GM23338 (cell line): Measurements from ENCODE around the gene OPN3. TPM values are rescaled to one million over a fixed set of nuclear protein-coding genes. Genes with fewer than 3 reads are reported as not detected.

Source experiments
- ATAC-seq: fragments of 200-7000 bp; cut with Tn5 transposase; 3 replicates; pipeline ENCODE4 v1.9.1; 2020
- DNase-seq: peaks from one replicate; pipeline ENCODE4 v3.0.0-alpha.2; 2015; ENCODE audit warnings: low spot score
- H2AFZ ChIP-seq: fragments of 200-600 bp; sonication (generic); 2 replicates; pipeline ENCODE4 v1.8.0; 2016; ENCODE audit warnings: antibody characterized with exemption, mild to moderate bottlenecking, moderate library complexity
- H3F3A ChIP-seq: fragments of 200-600 bp; sonication (generic); replicated peaks from 2 replicates; pipeline ENCODE4 v1.8.0; 2017; ENCODE audit warnings: antibody characterized with exemption, mixed run types, low read depth
- H3K27ac ChIP-seq: fragments of 200-600 bp; sonication (generic); 2 replicates; pipeline ENCODE4 v1.6.1; 2016; ENCODE audit warnings: low read depth
- H3K27me3 ChIP-seq: fragments of 200-600 bp; sonication (generic); 2 replicates; pipeline ENCODE4 v1.8.0; 2016; ENCODE audit warnings: mild to moderate bottlenecking, mixed run types, moderate library complexity; ENCODE audit not compliant: insufficient read depth
- H3K36me3 ChIP-seq: fragments of 200-600 bp; sonication (generic); 2 replicates; pipeline ENCODE4 v1.8.0; 2016; ENCODE audit warnings: mild to moderate bottlenecking; ENCODE audit not compliant: insufficient read depth
- H3K4me1 ChIP-seq: fragments of 200-600 bp; sonication (generic); 2 replicates; pipeline ENCODE4 v1.8.0; 2016; ENCODE audit warnings: mild to moderate bottlenecking, moderate library complexity; ENCODE audit not compliant: insufficient read depth
- H3K4me2 ChIP-seq: fragments of 200-600 bp; sonication (generic); 2 replicates; pipeline ENCODE4 v1.7.1; 2017; ENCODE audit warnings: mixed run types
- H3K4me3 ChIP-seq: fragments of 200-600 bp; sonication (generic); 2 replicates; pipeline ENCODE4 v1.6.1; 2016; ENCODE audit warnings: mixed run types
- H3K79me2 ChIP-seq: fragments of 200-600 bp; sonication (generic); replicated peaks from 2 replicates; pipeline ENCODE4 v1.8.0; 2017; ENCODE audit warnings: mild to moderate bottlenecking; ENCODE audit not compliant: insufficient read depth
- H3K9me2 ChIP-seq: fragments of 200-600 bp; sonication (generic); 2 replicates; pipeline ENCODE4 v1.8.0; 2017; ENCODE audit not compliant: insufficient read depth
- H4K20me1 ChIP-seq: fragments of 200-600 bp; sonication (generic); replicated peaks from 2 replicates; pipeline ENCODE4 v1.8.0; 2017; ENCODE audit warnings: mild to moderate bottlenecking; ENCODE audit not compliant: insufficient read depth
- H3K27ac Mint-ChIP-seq: 2 replicates; pipeline ENCODE4 v1.8.0; 2020; ENCODE audit warnings: inconsistent platforms, mild to moderate bottlenecking, moderate library complexity, mixed read lengths
- H3K27me3 Mint-ChIP-seq: 3 replicates; pipeline ENCODE4 v1.8.0; 2022; ENCODE audit warnings: low read depth, mild to moderate bottlenecking, moderate library complexity, mixed read lengths, inconsistent platforms; ENCODE audit not compliant: insufficient read depth, poor library complexity
- H3K36me3 Mint-ChIP-seq: 3 replicates; pipeline ENCODE4 v1.8.0; 2021; ENCODE audit warnings: low read depth, mild to moderate bottlenecking, inconsistent platforms, moderate library complexity, mixed read lengths
- H3K4me1 Mint-ChIP-seq: 3 replicates; pipeline ENCODE4 v1.8.0; 2020; ENCODE audit warnings: mild to moderate bottlenecking, inconsistent platforms, mixed read lengths
- H3K4me3 Mint-ChIP-seq: 3 replicates; pipeline ENCODE4 v1.8.0; 2021; ENCODE audit warnings: moderate library complexity, mild to moderate bottlenecking, inconsistent platforms, mixed read lengths
- H3K9me3 Mint-ChIP-seq: 3 replicates; pipeline ENCODE4 v1.8.0; 2020; ENCODE audit warnings: moderate library complexity, mild to moderate bottlenecking, inconsistent platforms, mixed read lengths
- CREB1 ChIP-seq: fragments of 250-450 bp; sonication (Bioruptor Pico); IDR thresholded peaks from 2 replicates; pipeline ENCODE4 v1.5.0; 2020; ENCODE audit warnings: low read depth, mild to moderate bottlenecking, moderate library complexity
- CTCF ChIP-seq, 2 experiments: fragments of 200-600 bp in 1 of 2; sonication (generic) in 1 of 2; conservative IDR thresholded peaks; 2 replicates each; pipeline versions ENCODE4 v1.5.1 to v1.6.1; 2016 to 2017; ENCODE audit warnings: antibody characterized with exemption in 2 of 2, low read depth in 2 of 2, mild to moderate bottlenecking in 2 of 2, moderate library complexity in 1 of 2
- ETS1 ChIP-seq: IDR thresholded peaks from 2 replicates; pipeline ENCODE4 v1.6.1; 2016; ENCODE audit warnings: antibody characterized with exemption
- EZH2 ChIP-seq: fragments of 200-600 bp; sonication (generic); IDR thresholded peaks from one replicate; pipeline ENCODE4 v1.8.0; 2017; ENCODE audit warnings: antibody characterized with exemption, mild to moderate bottlenecking, low read depth; ENCODE audit not compliant: unreplicated experiment
- EZH2phosphoT487 ChIP-seq: fragments of 200-600 bp; sonication (generic); IDR thresholded peaks from one replicate; pipeline ENCODE4 v1.8.1; 2018; ENCODE audit warnings: antibody characterized with exemption; ENCODE audit not compliant: unreplicated experiment
- JUNB ChIP-seq: IDR thresholded peaks from one replicate; pipeline ENCODE4 v1.6.1; 2016; ENCODE audit warnings: antibody characterized with exemption; ENCODE audit not compliant: unreplicated experiment
- NANOG ChIP-seq: IDR thresholded peaks from 2 replicates; pipeline ENCODE4 v1.6.1; 2016; ENCODE audit warnings: antibody characterized with exemption, borderline replicate concordance
- POLR2AphosphoS5 ChIP-seq: IDR thresholded peaks from 2 replicates; pipeline ENCODE4 v1.6.1; 2016; ENCODE audit warnings: antibody characterized with exemption, low read depth
- REST ChIP-seq: IDR thresholded peaks from one replicate; pipeline ENCODE4 v1.6.1; 2018; ENCODE audit warnings: antibody characterized with exemption; ENCODE audit not compliant: unreplicated experiment
- STAT1 ChIP-seq: IDR thresholded peaks from one replicate; pipeline ENCODE4 v1.6.1; 2016; ENCODE audit warnings: antibody characterized with exemption; ENCODE audit not compliant: unreplicated experiment
- ZNF114 ChIP-seq: fragments of 250-450 bp; sonication (Bioruptor Pico); IDR thresholded peaks from 2 replicates; pipeline ENCODE4 v1.5.0; 2020; ENCODE audit warnings: mild to moderate bottlenecking, moderate library complexity
- ZNF331 ChIP-seq: fragments of 250-450 bp; sonication (Bioruptor Pico); IDR thresholded peaks from 2 replicates; pipeline ENCODE4 v1.5.0; 2020; ENCODE audit warnings: low read depth, mild to moderate bottlenecking, moderate library complexity
- ZNF462 ChIP-seq: fragments of 250-450 bp; sonication (Bioruptor Pico); IDR thresholded peaks from 2 replicates; pipeline ENCODE4 v1.5.0; 2020; ENCODE audit warnings: mild to moderate bottlenecking, moderate library complexity
- polyA plus RNA-seq: library from polyadenylated mRNA; unstranded; fragments of >200 nt; fragmentation: Nextera tagmentation; extraction: Ambion mirVana; gene quantifications from 2 replicates; pipeline ENCODE4 v1.2.1, GENCODE V29; 2016
- total RNA-seq: library from RNA; depleted of rRNA; stranded (reverse); fragments of >200 nt; shearing (Covaris generic); gene quantifications from 2 replicates; pipeline ENCODE4 v1.2.3, GENCODE V29; 2014

OPN3 gene
- total and polyA plus RNA-seq, 2 experiments from 2014 or later, result 23.7 to 46.8 TPM

- Mint-ChIP-seq H3K4me3 (no peak overlapping the region), H3K4me1 (peaks cover 14% of the 10 kb centered on the region), H3K27me3 (peaks cover 1% of the 10 kb centered on the region), H3K9me3 (peaks cover 1% of the 10 kb centered on the region; the same call in 2 of the 3 replicates), H3K36me3 (no peaks in the 10 kb centered on the region), H3K27ac (no peak overlapping the region)
- H2AFZ ChIP-seq, result no peak overlapping the region
- H3K27ac ChIP-seq, result no peak overlapping the region
- no peak overlapping the region for H3K4me3 ChIP-seq
- no peak for TF ChIP-seq REST
- no peak for TF ChIP-seq ETS1
- no peak for TF ChIP-seq ZNF114
- TF ChIP-seq POLR2AphosphoS5, result no peak
- TF ChIP-seq ZNF462 (CRISPR knock-in tag), result no peak
- no peak for TF ChIP-seq NANOG
- no peak for TF ChIP-seq EZH2
- no peak for TF ChIP-seq JUNB
- no peak for TF ChIP-seq EZH2phosphoT487
- no peak for TF ChIP-seq STAT1
- TF ChIP-seq ZNF331 (CRISPR knock-in tag), result no peak
- no peak for TF ChIP-seq CTCF (conservative IDR thresholded peaks at IDR 0.05; ENCODE audit: low read depth in 2 of 2)
- TF ChIP-seq CREB1 (CRISPR knock-in tag), result no peak
- H4K20me1 ChIP-seq, result no peaks in the 10 kb centered on the region
- no peaks in the 10 kb centered on the region for H3K79me2 ChIP-seq
- ATAC-seq (no peak), DNase-seq (no peak)
- no peaks in the 10 kb centered on the region for H3K36me3 ChIP-seq
- H3K4me2 ChIP-seq, result no peak overlapping the region
- no peaks in the 10 kb centered on the region; the same call in 1 of the 2 replicates for H3K9me2 ChIP-seq
- no peaks in the 10 kb centered on the region for H3F3A ChIP-seq
- no peaks in the 10 kb centered on the region for H3K4me1 ChIP-seq
- H3K27me3 ChIP-seq, result no peaks in the 10 kb centered on the region
These were observed 8.0 kb upstream of the OPN3 start for GRCh38 chr1:241648159-241648558.
